Measurements from ENCODE around the gene JMJD4. TPM values are rescaled to one million over a fixed set of nuclear protein-coding genes. Genes with fewer than 3 reads are reported as not detected.

JMJD4 gene
- total and polyA plus RNA-seq, 2 of the 8 experiments (the other 6 are each of a cell fraction or from before 2014, with no cell fraction given) = 13.2 to 23.3 TPM

- TF ChIP-seq JUN (IDR thresholded peaks at IDR 0.05; ENCODE audit: low read depth, low read length) (no peak), ATF2 (IDR thresholded peaks at IDR 0.05; ENCODE audit: low read length) (no peak), SP4 (IDR thresholded peaks at IDR 0.05; ENCODE audit: low read length) (no peak), SIRT6 (IDR thresholded peaks at IDR 0.05; ENCODE audit: low read length) (no peak), BRCA1 (IDR thresholded peaks at IDR 0.05; ENCODE audit: low read depth, low read length) (no peak), E2F6 (IDR thresholded peaks at IDR 0.05) (no peak), NANOG (IDR thresholded peaks at IDR 0.05; ENCODE audit: insufficient read depth, low read depth, low read length, poor library complexity, severe bottlenecking) (no peak), RXRA (IDR thresholded peaks at IDR 0.05; ENCODE audit: insufficient read depth, low read depth, low read length) (no peak)
Measured at GRCh38 chr1:227744668-227745067, 9.6 kb upstream of the JMJD4 start (continued).

Data from H1 (cell line).